HG02852 (cell line): ENCODE data around the gene LCE3E.
"Not testable (repeated sequence)": the region's sequence is repeated elsewhere in the genome, so short reads cannot be mapped to it uniquely, and the experiment has no call there.

ENCODE experiments used
- ATAC-seq: cut with Tn5 transposase; IDR thresholded peaks from one replicate; pipeline ENCODE4 v1.9.1; 2021; ENCODE audit warnings: mild to moderate bottlenecking, moderate library complexity; ENCODE audit not compliant: unreplicated experiment

The LCE3E gene

GRCh38 chr1:152566681-152567080 is at the start of gene LCE3E:
TSS of gene LCE3E (minus strand) at chr1:152566780. CDS start at chr1:152566208, 572 bp downstream.
- no peak for ATAC-seq

GRCh38 chr1:152613511-152613910 is 46.9 kb upstream of the LCE3E start, which contains the start of gene LCE3B:
TSS of gene LCE3B (plus strand) at chr1:152613811. CDS start at chr1:152613811, 0 bp downstream.
- ATAC-seq: no peak

- no peak for ATAC-seq
Observed at GRCh38 chr1:152599934-152600333, 33.4 kb upstream of the LCE3E start, which contains the start of gene LCE3C. TSS of gene LCE3C (plus strand) at chr1:152600234. CDS start at chr1:152600732, 498 bp downstream.

GRCh38 chr1:152596986-152597385 is 30.4 kb upstream of the LCE3E start:
- ATAC-seq: no peak

GRCh38 chr1:152585586-152585985 is 19.0 kb upstream of the LCE3E start:
- ATAC-seq: no peak

- ATAC-seq: no peak
Observed at GRCh38 chr1:152582647-152583046, 16.1 kb upstream of the LCE3E start.

GRCh38 chr1:152580433-152580832 is 13.9 kb upstream of the LCE3E start, which contains the start of gene LCE3D:
TSS of gene LCE3D (minus strand) at chr1:152580516. CDS start at chr1:152579936, 580 bp downstream.
- no peak for ATAC-seq

- not testable (repeated sequence) for ATAC-seq
Observed at GRCh38 chr1:152579526-152579925, 12.9 kb upstream of the LCE3E start.

- ATAC-seq: no peak
Observed at GRCh38 chr1:152577168-152577567, 10.6 kb upstream of the LCE3E start.

GRCh38 chr1:152565535-152566215 is 905 bp downstream of the LCE3E start:
- no peak for ATAC-seq

GRCh38 chr1:152565115-152565514 is 1.5 kb downstream of the LCE3E start:
- no peak for ATAC-seq

- ATAC-seq: not testable (repeated sequence)
Observed at GRCh38 chr1:152548358-152548757, 18.2 kb downstream of the LCE3E start.

GRCh38 chr1:152546704-152547103 is 19.9 kb downstream of the LCE3E start:
- ATAC-seq: no peak

GRCh38 chr1:152543820-152544219 is 22.8 kb downstream of the LCE3E start:
- ATAC-seq: no peak

GRCh38 chr1:152539901-152540300 is 26.7 kb downstream of the LCE3E start:
- no peak for ATAC-seq

- ATAC-seq: no peak
Observed at GRCh38 chr1:152537496-152537895, 29.1 kb downstream of the LCE3E start.

GRCh38 chr1:152535774-152536173 is 30.8 kb downstream of the LCE3E start:
- ATAC-seq: no peak

- no peak for ATAC-seq
Observed at GRCh38 chr1:152533327-152533938, 33.1 kb downstream of the LCE3E start.

- ATAC-seq: no peak
Observed at GRCh38 chr1:152525080-152525641, 41.4 kb downstream of the LCE3E start.

- no peak for ATAC-seq
Observed at GRCh38 chr1:152520561-152521090, 46.0 kb downstream of the LCE3E start.

GRCh38 chr1:152519851-152520250 is 46.7 kb downstream of the LCE3E start:
- no peak for ATAC-seq
